Measurements from ENCODE around the gene BLCAP. TPM values are rescaled to one million over a fixed set of nuclear protein-coding genes. Genes with fewer than 3 reads are reported as not detected.

The BLCAP gene
- total and polyA plus RNA-seq, 4 donors = 12.6 to 72.0 (median 49.2) TPM

DNA sequence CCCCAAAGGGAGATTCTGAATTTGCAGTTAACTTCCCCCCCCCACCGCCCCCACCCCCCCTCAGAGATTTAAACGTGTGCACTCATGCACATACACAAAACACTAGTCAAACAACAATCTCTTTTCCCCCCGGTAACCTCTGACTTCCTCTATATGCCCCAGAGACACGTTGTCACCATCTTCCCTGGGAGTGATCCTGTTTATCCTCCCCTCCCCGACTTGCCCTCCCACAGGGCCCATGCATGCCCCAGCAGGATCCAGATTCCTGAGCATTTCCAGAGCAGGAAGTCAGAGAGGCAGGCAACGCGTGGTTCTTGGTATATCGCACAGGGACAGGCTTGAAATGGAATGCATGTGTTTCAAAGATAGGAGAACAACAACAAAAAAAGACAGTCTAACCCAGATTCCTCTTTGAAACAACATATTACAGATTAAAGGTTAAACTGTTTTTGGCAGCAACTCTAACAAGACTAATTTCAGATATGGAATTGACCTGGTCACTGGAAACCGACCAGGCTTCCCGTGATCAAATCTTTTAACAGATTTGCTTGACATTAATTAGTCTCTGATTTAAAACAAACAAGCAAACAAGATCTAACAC, 1.3 kb downstream of the BLCAP start:
- H3K27me3 ChIP-seq (ENCODE audit: control insufficient read depth in 4 of 4, insufficient read depth in 4 of 4, low read length in 3 of 4) = no peaks in the 10 kb centered on the region
- H3K36me3 ChIP-seq (ENCODE audit: control insufficient read depth in 4 of 4, insufficient read depth in 3 of 4, low read depth in 1 of 4, low read length in 3 of 4) = no peaks in the 10 kb centered on the region
- H3K9me3 ChIP-seq (ENCODE audit: control insufficient read depth in 4 of 4, low read length in 3 of 4) = no peaks in the 10 kb centered on the region
- peaks cover 7 to 46% (median 37%) of the 10 kb centered on the region in 4 donors for H3K4me1 ChIP-seq (ENCODE audit: control insufficient read depth in 4 of 4, insufficient read depth in 4 of 4, low read length in 3 of 4)
- TF ChIP-seq, protein P1, sequence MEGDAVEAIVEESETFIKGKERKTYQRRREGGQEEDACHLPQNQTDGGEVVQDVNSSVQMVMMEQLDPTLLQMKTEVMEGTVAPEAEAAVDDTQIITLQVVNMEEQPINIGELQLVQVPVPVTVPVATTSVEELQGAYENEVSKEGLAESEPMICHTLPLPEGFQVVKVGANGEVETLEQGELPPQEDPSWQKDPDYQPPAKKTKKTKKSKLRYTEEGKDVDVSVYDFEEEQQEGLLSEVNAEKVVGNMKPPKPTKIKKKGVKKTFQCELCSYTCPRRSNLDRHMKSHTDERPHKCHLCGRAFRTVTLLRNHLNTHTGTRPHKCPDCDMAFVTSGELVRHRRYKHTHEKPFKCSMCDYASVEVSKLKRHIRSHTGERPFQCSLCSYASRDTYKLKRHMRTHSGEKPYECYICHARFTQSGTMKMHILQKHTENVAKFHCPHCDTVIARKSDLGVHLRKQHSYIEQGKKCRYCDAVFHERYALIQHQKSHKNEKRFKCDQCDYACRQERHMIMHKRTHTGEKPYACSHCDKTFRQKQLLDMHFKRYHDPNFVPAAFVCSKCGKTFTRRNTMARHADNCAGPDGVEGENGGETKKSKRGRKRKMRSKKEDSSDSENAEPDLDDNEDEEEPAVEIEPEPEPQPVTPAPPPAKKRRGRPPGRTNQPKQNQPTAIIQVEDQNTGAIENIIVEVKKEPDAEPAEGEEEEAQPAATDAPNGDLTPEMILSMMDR (IDR thresholded peaks at IDR 0.05; ENCODE audit: low read depth, low read length, missing input control) = peak; percentile 3
- TF ChIP-seq YY1 (IDR thresholded peaks at IDR 0.05) (peak; percentile 17), RAD21 (IDR thresholded peaks at IDR 0.05) (peak in 1 of 2 donors; percentile 25), RXRA (IDR thresholded peaks at IDR 0.05) (peak; percentile 6 to 59), TAF1 (conservative IDR thresholded peaks at IDR 0.05) (no peak), NR2F2 (IDR thresholded peaks at IDR 0.05) (peak; percentile 92), GABPA (IDR thresholded peaks at IDR 0.05 in 1 of 2, conservative IDR thresholded peaks at IDR 0.05 in 1 of 2) (no peak), FOXA1 (IDR thresholded peaks at IDR 0.05) (no peak), FOXA2 (IDR thresholded peaks at IDR 0.05) (peak; percentile 10), JUND (IDR thresholded peaks at IDR 0.05) (no peak), HNF4G (IDR thresholded peaks at IDR 0.05) (no peak), HNF4A (conservative IDR thresholded peaks at IDR 0.05) (peak; percentile 5 to 41), EGR1 (IDR thresholded peaks at IDR 0.05; ENCODE audit: low read depth in 2 of 2) (no peak)
- TF ChIP-seq, protein P2, sequence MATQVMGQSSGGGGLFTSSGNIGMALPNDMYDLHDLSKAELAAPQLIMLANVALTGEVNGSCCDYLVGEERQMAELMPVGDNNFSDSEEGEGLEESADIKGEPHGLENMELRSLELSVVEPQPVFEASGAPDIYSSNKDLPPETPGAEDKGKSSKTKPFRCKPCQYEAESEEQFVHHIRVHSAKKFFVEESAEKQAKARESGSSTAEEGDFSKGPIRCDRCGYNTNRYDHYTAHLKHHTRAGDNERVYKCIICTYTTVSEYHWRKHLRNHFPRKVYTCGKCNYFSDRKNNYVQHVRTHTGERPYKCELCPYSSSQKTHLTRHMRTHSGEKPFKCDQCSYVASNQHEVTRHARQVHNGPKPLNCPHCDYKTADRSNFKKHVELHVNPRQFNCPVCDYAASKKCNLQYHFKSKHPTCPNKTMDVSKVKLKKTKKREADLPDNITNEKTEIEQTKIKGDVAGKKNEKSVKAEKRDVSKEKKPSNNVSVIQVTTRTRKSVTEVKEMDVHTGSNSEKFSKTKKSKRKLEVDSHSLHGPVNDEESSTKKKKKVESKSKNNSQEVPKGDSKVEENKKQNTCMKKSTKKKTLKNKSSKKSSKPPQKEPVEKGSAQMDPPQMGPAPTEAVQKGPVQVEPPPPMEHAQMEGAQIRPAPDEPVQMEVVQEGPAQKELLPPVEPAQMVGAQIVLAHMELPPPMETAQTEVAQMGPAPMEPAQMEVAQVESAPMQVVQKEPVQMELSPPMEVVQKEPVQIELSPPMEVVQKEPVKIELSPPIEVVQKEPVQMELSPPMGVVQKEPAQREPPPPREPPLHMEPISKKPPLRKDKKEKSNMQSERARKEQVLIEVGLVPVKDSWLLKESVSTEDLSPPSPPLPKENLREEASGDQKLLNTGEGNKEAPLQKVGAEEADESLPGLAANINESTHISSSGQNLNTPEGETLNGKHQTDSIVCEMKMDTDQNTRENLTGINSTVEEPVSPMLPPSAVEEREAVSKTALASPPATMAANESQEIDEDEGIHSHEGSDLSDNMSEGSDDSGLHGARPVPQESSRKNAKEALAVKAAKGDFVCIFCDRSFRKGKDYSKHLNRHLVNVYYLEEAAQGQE (IDR thresholded peaks at IDR 0.05) = peak; percentile 20
- TF ChIP-seq, protein P3, sequence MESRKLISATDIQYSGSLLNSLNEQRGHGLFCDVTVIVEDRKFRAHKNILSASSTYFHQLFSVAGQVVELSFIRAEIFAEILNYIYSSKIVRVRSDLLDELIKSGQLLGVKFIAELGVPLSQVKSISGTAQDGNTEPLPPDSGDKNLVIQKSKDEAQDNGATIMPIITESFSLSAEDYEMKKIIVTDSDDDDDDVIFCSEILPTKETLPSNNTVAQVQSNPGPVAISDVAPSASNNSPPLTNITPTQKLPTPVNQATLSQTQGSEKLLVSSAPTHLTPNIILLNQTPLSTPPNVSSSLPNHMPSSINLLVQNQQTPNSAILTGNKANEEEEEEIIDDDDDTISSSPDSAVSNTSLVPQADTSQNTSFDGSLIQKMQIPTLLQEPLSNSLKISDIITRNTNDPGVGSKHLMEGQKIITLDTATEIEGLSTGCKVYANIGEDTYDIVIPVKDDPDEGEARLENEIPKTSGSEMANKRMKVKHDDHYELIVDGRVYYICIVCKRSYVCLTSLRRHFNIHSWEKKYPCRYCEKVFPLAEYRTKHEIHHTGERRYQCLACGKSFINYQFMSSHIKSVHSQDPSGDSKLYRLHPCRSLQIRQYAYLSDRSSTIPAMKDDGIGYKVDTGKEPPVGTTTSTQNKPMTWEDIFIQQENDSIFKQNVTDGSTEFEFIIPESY (IDR thresholded peaks at IDR 0.05) = no peak
- TF ChIP-seq, protein P4, sequence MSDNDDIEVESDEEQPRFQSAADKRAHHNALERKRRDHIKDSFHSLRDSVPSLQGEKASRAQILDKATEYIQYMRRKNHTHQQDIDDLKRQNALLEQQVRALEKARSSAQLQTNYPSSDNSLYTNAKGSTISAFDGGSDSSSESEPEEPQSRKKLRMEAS (IDR thresholded peaks at IDR 0.05) = peak; percentile 84
- H3K27ac ChIP-seq (ENCODE audit: low read depth in 1 of 2, low read length in 2 of 2) = peak overlapping the region; percentile 98 to 99
- H3K4me3 ChIP-seq (ENCODE audit: low read depth in 1 of 3, low read length in 3 of 3) = peak overlapping the region; percentile 81 to 100 (median 98)
- 5% methylated on average over 10 of the region's 10 CpGs for WGBS
- H3K9ac ChIP-seq (ENCODE audit: low read depth in 1 of 2, low read length in 2 of 2) = peak overlapping the region; percentile 72 to 90
- no peak for DNase-seq (ENCODE audit: low spot score)

Data from liver (tissue), 9 donors.